Measurements from ENCODE around the gene PTP4A2.
"Not testable (repeated sequence)": the region's sequence is repeated elsewhere in the genome, so short reads cannot be mapped to it uniquely, and the experiment has no call there.

The PTP4A2 gene

GRCh38 chr1:31949862-31950261, 11.7 kb upstream of the PTP4A2 start:
- DNase-seq (ENCODE audit: insufficient read length, low spot score) = no peak
- TF ChIP-seq, protein P1, sequence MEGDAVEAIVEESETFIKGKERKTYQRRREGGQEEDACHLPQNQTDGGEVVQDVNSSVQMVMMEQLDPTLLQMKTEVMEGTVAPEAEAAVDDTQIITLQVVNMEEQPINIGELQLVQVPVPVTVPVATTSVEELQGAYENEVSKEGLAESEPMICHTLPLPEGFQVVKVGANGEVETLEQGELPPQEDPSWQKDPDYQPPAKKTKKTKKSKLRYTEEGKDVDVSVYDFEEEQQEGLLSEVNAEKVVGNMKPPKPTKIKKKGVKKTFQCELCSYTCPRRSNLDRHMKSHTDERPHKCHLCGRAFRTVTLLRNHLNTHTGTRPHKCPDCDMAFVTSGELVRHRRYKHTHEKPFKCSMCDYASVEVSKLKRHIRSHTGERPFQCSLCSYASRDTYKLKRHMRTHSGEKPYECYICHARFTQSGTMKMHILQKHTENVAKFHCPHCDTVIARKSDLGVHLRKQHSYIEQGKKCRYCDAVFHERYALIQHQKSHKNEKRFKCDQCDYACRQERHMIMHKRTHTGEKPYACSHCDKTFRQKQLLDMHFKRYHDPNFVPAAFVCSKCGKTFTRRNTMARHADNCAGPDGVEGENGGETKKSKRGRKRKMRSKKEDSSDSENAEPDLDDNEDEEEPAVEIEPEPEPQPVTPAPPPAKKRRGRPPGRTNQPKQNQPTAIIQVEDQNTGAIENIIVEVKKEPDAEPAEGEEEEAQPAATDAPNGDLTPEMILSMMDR (IDR thresholded peaks at IDR 0.05; ENCODE audit: insufficient read depth, missing control alignments) = no peak
- FAIRE-seq = no peak

- FAIRE-seq; DNase-seq (ENCODE audit: insufficient read length, low spot score): not testable (repeated sequence)
Measured at GRCh38 chr1:31945677-31946076, 7.5 kb upstream of the PTP4A2 start.

DNA sequence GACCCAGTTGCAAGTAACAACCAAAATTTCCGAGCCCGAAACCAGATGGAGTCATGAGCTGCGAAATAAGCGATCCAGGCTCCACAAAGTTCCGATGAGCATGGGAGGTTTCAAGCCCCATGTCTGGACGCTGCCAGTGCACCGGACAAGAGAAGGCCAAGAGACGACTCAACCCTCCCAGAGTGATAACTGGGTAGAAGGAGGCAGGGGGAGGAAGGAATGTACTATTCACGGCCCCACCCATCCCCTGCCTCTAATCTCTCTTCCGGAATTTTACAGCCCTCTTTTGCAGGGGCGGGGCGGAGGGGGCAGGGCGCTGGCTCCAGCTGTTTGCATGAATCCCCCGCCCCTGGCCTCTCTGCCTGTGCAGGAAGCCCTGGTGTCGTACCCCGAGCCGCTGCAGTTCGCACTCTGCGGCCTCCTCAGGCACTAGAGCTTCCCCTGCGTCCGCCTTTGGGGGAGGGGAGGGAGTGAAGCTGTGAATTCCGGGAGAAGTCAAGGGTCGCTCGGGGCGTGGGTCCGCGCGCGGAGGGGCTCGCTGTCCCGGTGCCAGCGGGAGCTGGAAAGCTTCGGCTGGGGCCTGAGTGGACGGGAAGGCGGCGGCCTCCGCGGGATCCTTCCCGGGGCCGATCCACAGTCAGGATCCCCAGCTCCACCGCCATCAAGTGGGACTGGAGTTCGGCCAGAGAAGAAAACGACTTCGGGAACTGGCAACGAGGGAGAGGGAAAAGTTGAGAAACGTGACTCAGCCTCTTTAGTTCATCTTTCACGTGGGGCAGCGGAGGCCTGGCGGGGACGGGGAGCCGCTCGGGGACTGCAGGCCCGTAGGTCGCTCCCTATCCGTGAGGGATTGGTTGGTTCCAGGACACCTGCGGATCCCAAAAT, 6.3 kb upstream of the PTP4A2 start:
- DNase-seq (ENCODE audit: insufficient read length, low spot score) = no peak
- FAIRE-seq = no peak
- TF ChIP-seq, protein P1 (IDR thresholded peaks at IDR 0.05; ENCODE audit: insufficient read depth, missing control alignments) = no peak

- DNase-seq (ENCODE audit: insufficient read length, low spot score) = no peak
- FAIRE-seq = no peak
- TF ChIP-seq, protein P1 (IDR thresholded peaks at IDR 0.05; ENCODE audit: insufficient read depth, missing control alignments) = no peak
Measured at GRCh38 chr1:31943546-31944184, 5.5 kb upstream of the PTP4A2 start.

DNA sequence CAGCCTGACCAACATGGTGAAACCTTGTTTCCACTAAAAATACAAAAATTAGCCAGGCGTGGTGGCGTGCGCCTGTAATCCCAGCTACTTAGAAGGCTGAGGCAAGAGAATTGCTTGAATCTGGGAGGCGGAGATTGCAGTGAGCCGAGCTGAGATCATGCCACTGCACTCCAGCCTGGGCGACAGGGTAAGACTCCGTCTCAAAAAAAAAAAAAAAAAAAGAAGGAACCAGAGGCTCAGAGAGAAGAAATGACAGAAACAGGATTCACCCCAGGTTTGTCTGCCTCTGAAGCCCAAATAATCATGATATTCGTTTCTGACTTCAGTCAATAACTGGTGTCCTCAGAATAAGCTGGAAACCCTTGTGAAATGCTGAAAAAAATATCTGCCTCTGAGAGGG, 3.9 kb upstream of the PTP4A2 start:
- FAIRE-seq = not testable (repeated sequence)

DNA sequence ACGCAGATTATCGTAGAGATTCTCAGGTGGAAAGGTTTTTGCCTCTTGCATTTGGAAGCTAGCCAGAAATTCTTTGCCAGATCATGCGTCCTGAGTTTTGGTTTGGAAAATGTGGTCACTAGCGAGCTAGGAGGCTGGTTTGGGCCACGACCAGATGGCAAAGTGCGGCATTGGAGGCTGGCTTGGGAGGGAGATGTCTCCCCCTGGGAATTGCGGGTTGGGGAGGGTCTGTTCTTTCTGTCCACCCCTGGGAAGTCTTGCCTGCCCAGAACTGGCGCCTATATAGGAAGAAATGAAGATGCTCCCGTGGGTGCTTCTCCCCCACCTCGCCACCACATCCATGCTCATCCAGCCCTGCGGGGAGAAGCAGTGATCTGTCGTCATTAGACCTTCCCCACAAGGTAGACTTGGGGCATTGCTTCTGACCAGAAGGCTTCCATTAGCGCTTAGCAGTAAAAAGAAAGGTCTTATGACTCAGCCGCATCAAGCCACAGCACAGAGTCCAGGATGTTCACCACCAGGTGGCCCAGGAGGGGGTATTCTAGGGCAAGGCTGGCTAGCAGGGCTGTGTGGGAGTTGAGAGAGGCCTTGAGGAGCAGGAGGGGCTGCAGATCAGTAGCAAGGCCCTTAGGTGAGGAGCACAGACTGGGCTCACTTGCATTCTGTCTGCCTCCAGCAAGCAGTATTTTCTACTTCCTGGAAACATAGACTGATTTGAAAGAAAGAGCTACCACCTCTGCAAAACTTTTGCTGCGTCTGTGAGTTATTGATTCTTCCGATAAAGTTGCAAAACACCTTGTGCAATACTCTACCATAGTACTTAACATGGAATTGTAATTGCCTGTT, 1.5 kb upstream of the PTP4A2 start:
- FAIRE-seq = no peak
- no peak for DNase-seq (ENCODE audit: insufficient read length, low spot score)
- TF ChIP-seq, protein P1 (IDR thresholded peaks at IDR 0.05; ENCODE audit: insufficient read depth, missing control alignments) = peak; percentile 28

More for the DNA sequence above, 3.9 kb upstream of the PTP4A2 start:
- DNase-seq (ENCODE audit: insufficient read length, low spot score) = not testable (repeated sequence)

DNA sequence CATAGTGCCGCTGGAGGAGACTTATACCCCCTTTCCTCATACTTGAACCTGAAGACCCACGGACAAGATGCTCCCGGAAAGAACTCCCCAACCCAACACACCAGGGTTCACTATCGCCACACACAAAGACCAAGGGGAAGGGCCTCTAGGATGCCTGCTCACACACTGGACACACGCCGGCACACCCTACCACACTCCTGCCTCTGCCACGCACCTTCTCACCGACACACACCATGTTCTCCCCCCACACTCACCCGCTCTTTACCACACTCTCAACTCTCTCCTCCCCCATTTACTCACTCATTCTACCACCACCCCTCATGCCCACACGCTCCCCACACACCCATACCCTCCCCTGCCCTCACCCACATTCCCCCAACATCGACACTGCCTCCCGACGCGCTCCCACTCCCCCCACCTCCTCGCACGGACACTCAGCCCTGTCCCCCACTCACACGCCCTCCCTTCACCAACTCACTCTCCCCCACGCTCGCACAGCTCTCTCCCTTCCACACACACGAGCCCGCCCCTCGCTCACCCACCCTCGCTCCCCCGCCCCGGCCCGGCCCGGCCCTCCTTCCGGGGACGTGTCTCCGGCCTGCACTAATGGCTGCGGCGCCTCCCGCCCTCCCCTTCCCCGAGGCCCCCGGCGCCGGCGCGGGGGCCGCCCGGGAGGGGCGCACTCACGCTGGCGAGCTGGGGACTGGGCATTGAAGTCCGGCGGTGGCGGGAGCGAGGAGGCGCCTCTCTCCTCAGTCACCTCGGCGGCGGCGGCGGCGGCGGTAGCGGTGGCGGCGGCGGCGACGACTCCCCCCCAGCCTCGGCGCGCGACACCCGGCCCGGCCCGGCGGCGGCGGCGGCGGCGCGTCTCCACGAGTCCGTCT, 626 bp downstream of the PTP4A2 start:
- FAIRE-seq (no peak), DNase-seq (ENCODE audit: insufficient read length, low spot score) (no peak)
- TF ChIP-seq, protein P1 (IDR thresholded peaks at IDR 0.05; ENCODE audit: insufficient read depth, missing control alignments) = no peak
